Measurements from ENCODE around the gene SEC24C. TPM values are rescaled to one million over a fixed set of nuclear protein-coding genes. Genes with fewer than 3 reads are reported as not detected.

Gene SEC24C
- total and polyA plus RNA-seq, 2 experiments from 2014 or later: 46.8 to 59.4 TPM

- H3K4me1 ChIP-seq (ENCODE audit: insufficient read depth): no peaks in the 10 kb centered on the region
- no peaks in the 10 kb centered on the region for H3K79me2 ChIP-seq
- TF ChIP-seq EZH2 (IDR thresholded peaks at IDR 0.05; ENCODE audit: borderline replicate concordance): no peak
- no peaks in the 10 kb centered on the region for H4K20me1 ChIP-seq (ENCODE audit: insufficient read depth, poor library complexity, severe bottlenecking)
- H3K36me3 ChIP-seq (replicated peaks; ENCODE audit: insufficient read depth, low read depth): no peaks in the 10 kb centered on the region
- no peaks in the 10 kb centered on the region for H3K9me3 ChIP-seq (ENCODE audit: low read depth)
- DNase-seq (ENCODE audit: low spot score): no peak
- H3K4me3 ChIP-seq: no peak overlapping the region
- WGBS (ENCODE audit: low lambda C conversion rate, missing lambda C conversion rate): 95% methylated on average over 19 of the region's 19 CpGs
- no peaks in the 10 kb centered on the region for H3K9me2 ChIP-seq (replicated peaks; ENCODE audit: insufficient read depth)
- H3K27me3 ChIP-seq: no peaks in the 10 kb centered on the region
- no peak overlapping the region for H3K27ac ChIP-seq
- H3K4me2 ChIP-seq: no peak overlapping the region
- no peak overlapping the region for H2AFZ ChIP-seq
Measured at GRCh38 chr10:73797324-73798025, 53.3 kb downstream of the SEC24C start.

GRCh38 chr10:73798087-73798486 is 53.9 kb downstream of the SEC24C start:
- H3K9me3 ChIP-seq (ENCODE audit: low read depth): no peaks in the 10 kb centered on the region
- no peak overlapping the region for H3K4me2 ChIP-seq
- H3K27me3 ChIP-seq: no peaks in the 10 kb centered on the region
- no peaks in the 10 kb centered on the region for H3K36me3 ChIP-seq (replicated peaks; ENCODE audit: insufficient read depth, low read depth)
- no peaks in the 10 kb centered on the region for H4K20me1 ChIP-seq (ENCODE audit: insufficient read depth, poor library complexity, severe bottlenecking)
- H3K4me1 ChIP-seq (ENCODE audit: insufficient read depth): no peaks in the 10 kb centered on the region
- H3K9me2 ChIP-seq (replicated peaks; ENCODE audit: insufficient read depth): no peaks in the 10 kb centered on the region
- no peak for TF ChIP-seq CTCF (IDR thresholded peaks at IDR 0.05; ENCODE audit: poor library complexity)
- no peak for TF ChIP-seq EZH2 (IDR thresholded peaks at IDR 0.05; ENCODE audit: borderline replicate concordance)
- TF ChIP-seq EZH2phosphoT487 (IDR thresholded peaks at IDR 0.05; ENCODE audit: low read depth, severe bottlenecking, unreplicated experiment): no peak
- no peak for DNase-seq (ENCODE audit: low spot score)
- no peak overlapping the region for H3K4me3 ChIP-seq
- WGBS (ENCODE audit: low lambda C conversion rate, missing lambda C conversion rate): 94% methylated on average over 6 of the region's 6 CpGs
- no peaks in the 10 kb centered on the region for H3K79me2 ChIP-seq
- no peak overlapping the region for H2AFZ ChIP-seq
- no peak overlapping the region for H3K27ac ChIP-seq

GRCh38 chr10:73798927-73799560 is 54.9 kb downstream of the SEC24C start:
- no peak for DNase-seq (ENCODE audit: low spot score)
- Histone ChIP-seq H3K4me1 (ENCODE audit: insufficient read depth) (no peaks in the 10 kb centered on the region), H3K4me3 (no peak overlapping the region), H3K79me2 (no peaks in the 10 kb centered on the region), H3K9me3 (ENCODE audit: low read depth) (no peaks in the 10 kb centered on the region), H3K27me3 (no peaks in the 10 kb centered on the region), H3K27ac (no peak overlapping the region), H3K36me3 (replicated peaks; ENCODE audit: insufficient read depth, low read depth) (no peaks in the 10 kb centered on the region), H3K9me2 (replicated peaks; ENCODE audit: insufficient read depth) (no peaks in the 10 kb centered on the region), H2AFZ (no peak overlapping the region), H4K20me1 (ENCODE audit: insufficient read depth, poor library complexity, severe bottlenecking) (no peaks in the 10 kb centered on the region), H3K4me2 (no peak overlapping the region)
- 94% methylated on average over 10 of the region's 10 CpGs for WGBS (ENCODE audit: low lambda C conversion rate, missing lambda C conversion rate)
- TF ChIP-seq EZH2 (IDR thresholded peaks at IDR 0.05; ENCODE audit: borderline replicate concordance) (no peak), EZH2phosphoT487 (IDR thresholded peaks at IDR 0.05; ENCODE audit: low read depth, severe bottlenecking, unreplicated experiment) (no peak), CTCF (IDR thresholded peaks at IDR 0.05; ENCODE audit: poor library complexity) (no peak)

GRCh38 chr10:73799899-73800559 is 55.9 kb downstream of the SEC24C start:
- H3K36me3 ChIP-seq (replicated peaks; ENCODE audit: insufficient read depth, low read depth): no peaks in the 10 kb centered on the region

More at GRCh38 chr10:73799899-73800559, 55.9 kb downstream of the SEC24C start:
- Histone ChIP-seq H3K27ac (no peak overlapping the region), H3K9me2 (replicated peaks; ENCODE audit: insufficient read depth) (no peaks in the 10 kb centered on the region), H3K79me2 (no peaks in the 10 kb centered on the region), H3K4me1 (ENCODE audit: insufficient read depth) (no peaks in the 10 kb centered on the region), H4K20me1 (ENCODE audit: insufficient read depth, poor library complexity, severe bottlenecking) (no peaks in the 10 kb centered on the region), H3K27me3 (no peaks in the 10 kb centered on the region), H2AFZ (no peak overlapping the region), H3K9me3 (ENCODE audit: low read depth) (no peaks in the 10 kb centered on the region), H3K4me3 (no peak overlapping the region), H3K4me2 (no peak overlapping the region)
- WGBS (ENCODE audit: low lambda C conversion rate, missing lambda C conversion rate): 88% methylated on average over 9 of the region's 9 CpGs
- TF ChIP-seq EZH2phosphoT487 (IDR thresholded peaks at IDR 0.05; ENCODE audit: low read depth, severe bottlenecking, unreplicated experiment) (no peak), EZH2 (IDR thresholded peaks at IDR 0.05; ENCODE audit: borderline replicate concordance) (no peak), CTCF (IDR thresholded peaks at IDR 0.05; ENCODE audit: poor library complexity) (no peak)
- no peak for DNase-seq (ENCODE audit: low spot score)
